ENCODE data around the gene MAOA.

MAOA gene

GRCh38 chrX:43679058-43679457 lies 23.0 kb downstream of the MAOA start:
- no peak for TF ChIP-seq CTCF (IDR thresholded peaks at IDR 0.05)
- Histone ChIP-seq H3K36me3 (no peaks in the 10 kb centered on the region), H3K4me3 (ENCODE audit: low read depth in 1 of 2, low read length in 1 of 2) (no peak overlapping the region)

GRCh38 chrX:43679778-43680177 lies 23.7 kb downstream of the MAOA start:
- Histone ChIP-seq H3K9me3 (no peaks in the 10 kb centered on the region), H3K36me3 (no peaks in the 10 kb centered on the region), H3K27me3 (no peaks in the 10 kb centered on the region), H3K27ac (no peak overlapping the region), H3K4me3 (ENCODE audit: low read depth in 1 of 2, low read length in 1 of 2) (no peak overlapping the region), H3K4me1 (ENCODE audit: control insufficient read depth in 1 of 2, insufficient read depth in 1 of 2, low read depth in 1 of 2, low read length in 1 of 2) (no peaks in the 10 kb centered on the region)
- no peak for TF ChIP-seq CTCF (IDR thresholded peaks at IDR 0.05)

More at GRCh38 chrX:43679058-43679457, 23.0 kb downstream of the MAOA start:
- Histone ChIP-seq H3K9me3 (no peaks in the 10 kb centered on the region), H3K27ac (no peak overlapping the region), H3K4me1 (ENCODE audit: control insufficient read depth in 1 of 2, insufficient read depth in 1 of 2, low read depth in 1 of 2, low read length in 1 of 2) (no peaks in the 10 kb centered on the region), H3K27me3 (no peaks in the 10 kb centered on the region)

- Histone ChIP-seq H3K27ac (no peak overlapping the region), H3K9me3 (no peaks in the 10 kb centered on the region), H3K4me1 (ENCODE audit: control insufficient read depth in 1 of 2, insufficient read depth in 1 of 2, low read depth in 1 of 2, low read length in 1 of 2) (no peaks in the 10 kb centered on the region), H3K36me3 (no peaks in the 10 kb centered on the region), H3K27me3 (no peaks in the 10 kb centered on the region), H3K4me3 (ENCODE audit: low read depth in 1 of 2, low read length in 1 of 2) (no peak overlapping the region)
- no peak for TF ChIP-seq CTCF (IDR thresholded peaks at IDR 0.05)
Measured at GRCh38 chrX:43682726-43683125, 26.6 kb downstream of the MAOA start.

- Histone ChIP-seq H3K36me3 (no peaks in the 10 kb centered on the region), H3K4me3 (ENCODE audit: low read depth in 1 of 2, low read length in 1 of 2) (no peak overlapping the region), H3K9me3 (no peaks in the 10 kb centered on the region), H3K4me1 (ENCODE audit: control insufficient read depth in 1 of 2, insufficient read depth in 1 of 2, low read depth in 1 of 2, low read length in 1 of 2) (no peaks in the 10 kb centered on the region), H3K27ac (no peak overlapping the region), H3K27me3 (no peaks in the 10 kb centered on the region)
- no peak for TF ChIP-seq CTCF (IDR thresholded peaks at IDR 0.05)
Measured at GRCh38 chrX:43685221-43685620, 29.1 kb downstream of the MAOA start.

GRCh38 chrX:43688586-43688985 lies 32.5 kb downstream of the MAOA start:
- no peaks in the 10 kb centered on the region for H3K36me3 ChIP-seq
- H3K4me3 ChIP-seq (ENCODE audit: low read depth in 1 of 2, low read length in 1 of 2): no peak overlapping the region
- no peaks in the 10 kb centered on the region for H3K9me3 ChIP-seq
- no peak for TF ChIP-seq CTCF (IDR thresholded peaks at IDR 0.05)
- no peak overlapping the region for H3K27ac ChIP-seq
- H3K4me1 ChIP-seq (ENCODE audit: control insufficient read depth in 1 of 2, insufficient read depth in 1 of 2, low read depth in 1 of 2, low read length in 1 of 2): no peaks in the 10 kb centered on the region
- H3K27me3 ChIP-seq: no peaks in the 10 kb centered on the region
